Lower leg skin (tissue), 4 donors: ENCODE measurements around the gene RAD18. TPM values are rescaled to one million over a fixed set of nuclear protein-coding genes. Genes with fewer than 3 reads are reported as not detected.

Experiments
- DNase-seq, 2 donors: peaks; one replicate each; pipeline ENCODE4 v3.0.0-alpha.2; 2019; ENCODE audit warnings: low spot score in 2 of 2
- H3K4me3 ChIP-seq: fragments of 200-600 bp; sonication (generic); 2 replicates; pipeline ENCODE4 v1.5.1; 2017; ENCODE audit warnings: mild to moderate bottlenecking, low read depth; ENCODE audit not compliant: poor library complexity, severe bottlenecking
- CTCF ChIP-seq, 3 donors: fragments of 450-650 bp; IDR thresholded peaks; one replicate each; pipeline ENCODE4 v1.5.1; 2016; ENCODE audit warnings: antibody characterized with exemption in 3 of 3, mild to moderate bottlenecking in 3 of 3, moderate library complexity in 2 of 3
- POLR2A ChIP-seq, 2 donors: fragments of 450-650 bp; IDR thresholded peaks; one replicate each; pipeline ENCODE4 v1.6.1; 2016 to 2017; ENCODE audit warnings: antibody characterized with exemption in 2 of 2, mild to moderate bottlenecking in 1 of 2, moderate library complexity in 1 of 2
- WGBS, 2 donors: methylation state at CpG; one replicate each; pipeline ENCODE4 v1.1.5; 2018; 5-methylcytosine and 5-hydroxymethylcytosine counted together
- intact Hi-C: fragments of 100-400 bp; cut with DNase I; formaldehyde crosslinking; loops from one replicate; pipeline ENCODE4 v1.15.0; 2023; ENCODE audit warnings: low total_unique reads
- total RNA-seq, 4 donors: library from RNA; depleted of rRNA; stranded (reverse); fragments of >200 nt; gene quantifications; one replicate each; pipeline ENCODE4 v1.1.0, GENCODE V29; 2016

Gene RAD18
- total RNA-seq, 4 donors from 2014 or later, result 6.5 to 14.7 (median 9.2) TPM

- no peak overlapping the region for H3K4me3 ChIP-seq
- no peak for DNase-seq
- WGBS, 2 donors, result 70 to 78% methylated on average over 6 of the region's 6 CpGs
- intact Hi-C loops, result no loop called here
- no peak for TF ChIP-seq CTCF (IDR thresholded peaks at IDR 0.05)
- TF ChIP-seq POLR2A (IDR thresholded peaks at IDR 0.05), result no peak
These were observed 25.9 kb downstream of the RAD18 start for GRCh38 chr3:8937064-8938020.

GRCh38 chr3:8932507-8932906 is 30.8 kb downstream of the RAD18 start:
- intact Hi-C loops, result no loop called here
- DNase-seq, result no peak
- no peak overlapping the region for H3K4me3 ChIP-seq
- WGBS, 2 donors, result 96 to 100% methylated on average over 2 of the region's 2 CpGs
- no peak for TF ChIP-seq CTCF (IDR thresholded peaks at IDR 0.05)
- TF ChIP-seq POLR2A (IDR thresholded peaks at IDR 0.05), result no peak

GRCh38 chr3:8931342-8931741 is 31.9 kb downstream of the RAD18 start:
- intact Hi-C loops, result no loop called here
- DNase-seq, result no peak
- 85 to 87% methylated on average over 3 of the region's 3 CpGs for WGBS, 2 donors

GRCh38 chr3:8929860-8930259 is 33.4 kb downstream of the RAD18 start:
- TF ChIP-seq POLR2A (IDR thresholded peaks at IDR 0.05), result no peak
- TF ChIP-seq CTCF (IDR thresholded peaks at IDR 0.05), result no peak
- 72 to 81% methylated on average over 4 of the region's 4 CpGs for WGBS, 2 donors
- no peak overlapping the region for H3K4me3 ChIP-seq
- DNase-seq, result no peak
- intact Hi-C loops, result no loop called here

More at GRCh38 chr3:8931342-8931741, 31.9 kb downstream of the RAD18 start:
- H3K4me3 ChIP-seq, result no peak overlapping the region
- TF ChIP-seq POLR2A (IDR thresholded peaks at IDR 0.05) (no peak), CTCF (IDR thresholded peaks at IDR 0.05) (no peak)

- intact Hi-C loops, result no loop called here
- no peak for TF ChIP-seq CTCF (IDR thresholded peaks at IDR 0.05)
- no peak for DNase-seq
- H3K4me3 ChIP-seq, result no peak overlapping the region
- WGBS, 2 donors, result 95 to 98% methylated on average over 4 of the region's 4 CpGs
These were observed 48.8 kb downstream of the RAD18 start for GRCh38 chr3:8914491-8914890.
